GM19372 (cell line): ENCODE data around the gene ARL14.
A peak's percentile ranks its signal among the peaks of the same experiment; 100 is the strongest.

ENCODE experiments used
- ATAC-seq: cut with Tn5 transposase; IDR thresholded peaks from one replicate; pipeline ENCODE4 v1.9.1; 2021; ENCODE audit warnings: mild to moderate bottlenecking, low read depth, moderate library complexity; ENCODE audit not compliant: unreplicated experiment

The ARL14 gene

GRCh38 chr3:160676547-160677303, at the start of gene ARL14:
Gene ARL14, plus strand, starts transcription at chr3:160677160. Its CDS starts 187 bp downstream, at chr3:160677347.
- ATAC-seq: no peak

- no peak for ATAC-seq
These were observed 47.5 kb upstream of the ARL14 start for GRCh38 chr3:160629491-160629890.

- ATAC-seq: no peak
These were observed 43.4 kb upstream of the ARL14 start for GRCh38 chr3:160633361-160634083.

GRCh38 chr3:160635213-160635612, 41.7 kb upstream of the ARL14 start:
- ATAC-seq: no peak

GRCh38 chr3:160637086-160637485, 39.9 kb upstream of the ARL14 start:
- no peak for ATAC-seq

GRCh38 chr3:160638184-160638583, 38.8 kb upstream of the ARL14 start:
- no peak for ATAC-seq

GRCh38 chr3:160641665-160642309, 35.2 kb upstream of the ARL14 start:
- ATAC-seq: no peak

- peak; percentile 83 for ATAC-seq
These were observed 33.0 kb upstream of the ARL14 start for GRCh38 chr3:160643994-160644393.

- ATAC-seq: no peak
These were observed 32.5 kb upstream of the ARL14 start for GRCh38 chr3:160644491-160644890.

GRCh38 chr3:160648701-160649100, 28.3 kb upstream of the ARL14 start:
- no peak for ATAC-seq

- ATAC-seq: no peak
These were observed 27.4 kb upstream of the ARL14 start for GRCh38 chr3:160649596-160649995.

- ATAC-seq: no peak
These were observed 23.4 kb upstream of the ARL14 start for GRCh38 chr3:160653512-160653911.

GRCh38 chr3:160660902-160661301, 16.1 kb upstream of the ARL14 start:
- ATAC-seq: no peak

- ATAC-seq: no peak
These were observed 15.3 kb upstream of the ARL14 start for GRCh38 chr3:160661660-160662059.

GRCh38 chr3:160665231-160665630, 11.7 kb upstream of the ARL14 start:
- ATAC-seq: no peak

GRCh38 chr3:160665784-160666526, 11.0 kb upstream of the ARL14 start:
- peak; percentile 78 for ATAC-seq

- no peak for ATAC-seq
These were observed 9.5 kb upstream of the ARL14 start for GRCh38 chr3:160667452-160667851.

GRCh38 chr3:160668454-160668853, 8.5 kb upstream of the ARL14 start:
- no peak for ATAC-seq

- ATAC-seq: peak; percentile 97
These were observed 5.7 kb upstream of the ARL14 start for GRCh38 chr3:160671231-160671630.

- no peak for ATAC-seq
These were observed 5.0 kb upstream of the ARL14 start for GRCh38 chr3:160671995-160672394.

GRCh38 chr3:160673188-160673587, 3.8 kb upstream of the ARL14 start:
- ATAC-seq: no peak
